Transverse colon (tissue), 4 donors: ENCODE measurements around the gene TENT4B. TPM values are rescaled to one million over a fixed set of nuclear protein-coding genes. Genes with fewer than 3 reads are reported as not detected.

Source experiments
- DNase-seq: peaks from one replicate; pipeline ENCODE4 v3.0.0-alpha.2; 2019
- H3K27ac ChIP-seq, 4 donors: fragments of 200-600 bp; sonication (generic); 2 replicates each; pipeline ENCODE4 v1.5.1; 2016 to 2018; ENCODE audit warnings: inconsistent platforms in 4 of 4
- H3K27me3 ChIP-seq: fragments of 200-600 bp; sonication (generic); 2 replicates; pipeline ENCODE4 v1.5.1; 2017; ENCODE audit warnings: inconsistent platforms
- H3K36me3 ChIP-seq, 4 donors: fragments of 200-600 bp; sonication (generic); 2 replicates each; pipeline ENCODE4 v1.5.1; 2017 to 2019; ENCODE audit warnings: inconsistent platforms in 4 of 4
- H3K4me1 ChIP-seq, 4 donors: fragments of 200-600 bp; sonication (generic); 2 replicates each; pipeline ENCODE4 v1.5.1; 2017 to 2020; ENCODE audit warnings: inconsistent platforms in 4 of 4
- H3K4me3 ChIP-seq, 4 donors: fragments of 200-600 bp; sonication (generic); 1 replicate in 1 of 4; 2 replicates in 3 of 4; pipeline versions ENCODE4 v1.5.1 to v1.6.1; 2017 to 2019; ENCODE audit warnings: inconsistent platforms in 4 of 4
- H3K9me3 ChIP-seq, 2 donors: fragments of 200-600 bp; sonication (generic); 2 replicates each; pipeline ENCODE4 v1.5.1; 2017 to 2019; ENCODE audit warnings: inconsistent platforms in 2 of 2
- EP300 ChIP-seq: sonication (generic); formaldehyde crosslinking; IDR thresholded peaks from one replicate; pipeline ENCODE4 v1.6.1; 2017; ENCODE audit warnings: antibody characterized with exemption, low read depth
- POLR2A ChIP-seq: fragments of 450-650 bp; IDR thresholded peaks from one replicate; pipeline ENCODE4 v1.6.1; 2016; ENCODE audit warnings: antibody characterized with exemption, mild to moderate bottlenecking, moderate library complexity
- POLR2AphosphoS5 ChIP-seq, 3 donors: sonication (generic); formaldehyde crosslinking; IDR thresholded peaks; one replicate each; pipeline ENCODE4 v1.6.1; 2016; ENCODE audit warnings: antibody characterized with exemption in 3 of 3
- WGBS, 2 donors: methylation state at CpG; one replicate each; pipeline ENCODE4 v1.1.5; 2018; ENCODE audit warnings: low coverage in 1 of 2; 5-methylcytosine and 5-hydroxymethylcytosine counted together
- in situ Hi-C, 4 donors: fragments of 200-750 bp; cut with MboI; loops; one replicate each; pipeline versions ENCODE4 v1.15.0 to v1.15.1; 2017; ENCODE audit warnings: low sequenced_read_pairs in 3 of 4, low pct_ligation_motif_present in 1 of 4, low pct_unique_long_range_greater_than_20kb in 1 of 4
- intact Hi-C: fragments of 100-400 bp; cut with DNase I; formaldehyde crosslinking; loops from one replicate; pipeline ENCODE4 v1.15.1; 2023; ENCODE audit warnings: low total_unique reads
- total RNA-seq, 4 donors: library from RNA; depleted of rRNA; stranded (reverse); fragments of >200 nt; gene quantifications; one replicate each; pipeline ENCODE4 v1.1.0, GENCODE V29; 2016
- TF ChIP-seq, protein P1 (sequence below), 5 experiments: fragments of 200-600 bp in 3 of 5; fragments of 450-650 bp in 2 of 5; sonication (generic) in 3 of 5; IDR thresholded peaks; 1 replicate in 2 of 5; 2 replicates in 3 of 5; pipeline ENCODE4 v1.5.1; 2016 to 2017; ENCODE audit warnings: antibody characterized with exemption in 5 of 5, inconsistent platforms in 3 of 5, mild to moderate bottlenecking in 2 of 5, moderate library complexity in 1 of 5

The TENT4B gene
- total RNA-seq, 4 donors from 2014 or later = 8.2 to 18.0 (median 13.0) TPM

DNA sequence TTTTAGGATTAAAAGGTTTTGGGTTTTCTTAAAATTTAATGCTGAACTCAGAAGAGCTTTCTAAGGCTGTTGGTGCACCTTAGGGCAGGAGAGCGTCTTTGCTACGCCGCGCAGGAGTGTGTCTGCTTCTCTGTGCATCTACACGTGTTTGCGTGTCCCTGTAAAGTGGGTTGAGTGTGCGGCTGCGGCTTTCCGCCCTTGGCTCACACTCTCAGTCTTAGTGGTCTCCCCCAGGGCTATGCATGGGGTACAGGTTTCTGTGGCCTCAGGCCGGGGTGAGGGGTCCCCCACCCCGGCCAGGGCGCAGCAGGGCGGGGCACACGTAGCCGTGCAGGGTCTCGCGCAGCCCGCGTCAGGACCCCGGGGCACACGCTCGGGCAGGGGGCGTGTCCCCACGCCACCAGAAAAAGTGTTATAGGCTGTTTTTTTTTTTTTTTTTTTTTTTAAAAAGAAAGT is 727 bp upstream of the TENT4B start:
- H3K9me3 ChIP-seq = no peaks in the 10 kb centered on the region
- H3K4me3 ChIP-seq = peak overlapping the region; percentile 84 to 95 (median 88)
- peak overlapping the region; percentile 94 to 99 (median 98) for H3K27ac ChIP-seq
- TF ChIP-seq, protein P1, sequence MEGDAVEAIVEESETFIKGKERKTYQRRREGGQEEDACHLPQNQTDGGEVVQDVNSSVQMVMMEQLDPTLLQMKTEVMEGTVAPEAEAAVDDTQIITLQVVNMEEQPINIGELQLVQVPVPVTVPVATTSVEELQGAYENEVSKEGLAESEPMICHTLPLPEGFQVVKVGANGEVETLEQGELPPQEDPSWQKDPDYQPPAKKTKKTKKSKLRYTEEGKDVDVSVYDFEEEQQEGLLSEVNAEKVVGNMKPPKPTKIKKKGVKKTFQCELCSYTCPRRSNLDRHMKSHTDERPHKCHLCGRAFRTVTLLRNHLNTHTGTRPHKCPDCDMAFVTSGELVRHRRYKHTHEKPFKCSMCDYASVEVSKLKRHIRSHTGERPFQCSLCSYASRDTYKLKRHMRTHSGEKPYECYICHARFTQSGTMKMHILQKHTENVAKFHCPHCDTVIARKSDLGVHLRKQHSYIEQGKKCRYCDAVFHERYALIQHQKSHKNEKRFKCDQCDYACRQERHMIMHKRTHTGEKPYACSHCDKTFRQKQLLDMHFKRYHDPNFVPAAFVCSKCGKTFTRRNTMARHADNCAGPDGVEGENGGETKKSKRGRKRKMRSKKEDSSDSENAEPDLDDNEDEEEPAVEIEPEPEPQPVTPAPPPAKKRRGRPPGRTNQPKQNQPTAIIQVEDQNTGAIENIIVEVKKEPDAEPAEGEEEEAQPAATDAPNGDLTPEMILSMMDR (IDR thresholded peaks at IDR 0.05) = peak in 1 of 5 experiments; percentile 26
- TF ChIP-seq POLR2AphosphoS5 (IDR thresholded peaks at IDR 0.05) (no peak), POLR2A (no peak), EP300 (no peak)
- in situ Hi-C loops = no loop called here
- no peaks in the 10 kb centered on the region for H3K27me3 ChIP-seq
- intact Hi-C loops = loop anchor here (5.0 kb wide), 1 partner anchor 55 kb away; no protein-coding TSS in a partner anchor
- WGBS, 2 donors = 0 to 1% methylated on average over 15 to 24 of the region's 24 CpGs
- no peaks in the 10 kb centered on the region for H3K36me3 ChIP-seq
- peak; percentile 62 for DNase-seq
- peaks cover 15 to 38% (median 31%) of the 10 kb centered on the region in 4 donors for H3K4me1 ChIP-seq

DNA sequence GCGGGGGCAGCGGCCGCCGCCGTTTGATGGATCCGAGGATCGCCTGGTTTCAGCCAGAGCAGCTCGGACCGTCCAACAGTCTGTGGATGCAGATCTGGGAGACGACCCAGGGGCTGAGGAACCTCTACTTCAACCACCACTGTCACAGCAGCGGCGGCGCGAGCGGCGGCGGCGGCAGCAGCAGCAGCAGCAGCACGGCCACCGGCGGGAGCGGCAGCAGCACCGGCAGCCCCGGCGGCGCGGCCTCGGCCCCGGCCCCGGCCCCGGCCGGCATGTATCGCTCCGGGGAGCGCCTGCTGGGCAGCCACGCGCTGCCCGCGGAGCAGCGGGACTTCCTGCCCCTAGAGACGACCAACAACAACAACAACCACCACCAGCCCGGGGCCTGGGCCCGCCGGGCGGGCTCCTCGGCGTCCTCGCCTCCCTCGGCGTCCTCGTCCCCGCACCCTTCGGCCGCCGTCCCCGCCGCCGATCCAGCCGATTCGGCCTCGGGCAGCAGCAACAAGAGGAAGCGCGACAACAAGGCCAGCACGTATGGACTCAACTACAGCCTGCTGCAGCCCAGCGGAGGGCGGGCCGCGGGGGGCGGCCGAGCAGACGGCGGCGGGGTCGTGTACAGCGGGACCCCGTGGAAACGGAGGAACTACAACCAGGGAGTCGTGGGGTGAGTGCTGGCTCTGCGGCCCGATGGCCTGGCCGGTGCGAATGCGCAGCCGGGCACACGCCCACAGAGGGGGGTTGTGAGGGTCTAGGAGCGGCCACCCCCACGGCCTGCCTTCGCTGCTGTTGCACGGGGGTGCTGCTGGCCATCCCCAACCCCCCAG is 702 bp downstream of the TENT4B start:
- in situ Hi-C loops = no loop called here
- Histone ChIP-seq H3K36me3 (no peaks in the 10 kb centered on the region), H3K27ac (peak overlapping the region; percentile 94 to 99 (median 98)), H3K9me3 (no peaks in the 10 kb centered on the region), H3K27me3 (no peaks in the 10 kb centered on the region), H3K4me3 (peak overlapping the region; percentile 84 to 97 (median 92)), H3K4me1 (peaks cover 15 to 49% (median 34%) of the 10 kb centered on the region in 4 donors)
- intact Hi-C loops = loop anchor here (5.0 kb wide), 1 partner anchor 53 kb away; no protein-coding TSS in a partner anchor
- TF ChIP-seq POLR2A = no peak
- no peak for TF ChIP-seq EP300
- no peak for DNase-seq
- 1% methylated on average over 72 of the region's 89 CpGs; no CpG with 5 or more reads in 1 of the 2 donors for WGBS, 2 donors

DNA sequence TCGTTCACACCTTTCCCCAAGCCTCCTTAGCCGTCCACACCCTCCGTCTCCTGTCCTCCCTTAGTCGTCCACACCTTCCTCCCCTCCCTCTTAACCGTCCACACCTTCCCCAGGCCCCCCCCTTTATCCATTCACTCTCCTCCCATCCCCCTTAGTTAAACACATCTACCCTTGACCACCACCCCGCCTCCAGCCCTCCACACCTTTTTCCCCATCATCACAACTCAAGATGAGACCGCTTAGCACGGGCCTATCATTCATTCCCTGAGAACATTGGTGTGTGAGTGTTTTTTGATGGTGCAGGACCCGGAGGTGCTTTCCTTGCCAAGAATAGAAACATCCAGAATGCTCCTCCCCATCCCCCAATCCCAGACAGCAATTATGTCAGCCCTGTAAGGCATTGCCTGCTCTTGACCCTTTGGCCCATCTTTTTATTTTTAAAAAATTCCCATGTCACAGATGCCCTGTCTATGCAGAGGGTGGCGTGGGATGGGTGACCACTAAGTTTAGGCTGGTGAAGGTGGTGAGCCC is 1.4 kb downstream of the TENT4B start:
- TF ChIP-seq EP300 (no peak), POLR2A (no peak), POLR2AphosphoS5 (IDR thresholded peaks at IDR 0.05) (no peak)
- TF ChIP-seq, protein P1 (IDR thresholded peaks at IDR 0.05) = no peak
- in situ Hi-C loops = no loop called here
- no peaks in the 10 kb centered on the region for H3K36me3 ChIP-seq
- no peaks in the 10 kb centered on the region for H3K27me3 ChIP-seq
- whole genome bisulfite sequencing, 2 donors = 3 to 27% methylated on average over 3 to 10 of the region's 10 CpGs
- peaks cover 15 to 51% (median 35%) of the 10 kb centered on the region in 4 donors for H3K4me1 ChIP-seq
- peak overlapping the region; percentile 84 to 97 (median 92) for H3K4me3 ChIP-seq
- peak overlapping the region; percentile 94 to 99 (median 98) for H3K27ac ChIP-seq
- no peaks in the 10 kb centered on the region for H3K9me3 ChIP-seq
- DNase-seq = peak; percentile 15
- intact Hi-C loops = loop anchor here (5.0 kb wide), 1 partner anchor 53 kb away; no protein-coding TSS in a partner anchor

DNA sequence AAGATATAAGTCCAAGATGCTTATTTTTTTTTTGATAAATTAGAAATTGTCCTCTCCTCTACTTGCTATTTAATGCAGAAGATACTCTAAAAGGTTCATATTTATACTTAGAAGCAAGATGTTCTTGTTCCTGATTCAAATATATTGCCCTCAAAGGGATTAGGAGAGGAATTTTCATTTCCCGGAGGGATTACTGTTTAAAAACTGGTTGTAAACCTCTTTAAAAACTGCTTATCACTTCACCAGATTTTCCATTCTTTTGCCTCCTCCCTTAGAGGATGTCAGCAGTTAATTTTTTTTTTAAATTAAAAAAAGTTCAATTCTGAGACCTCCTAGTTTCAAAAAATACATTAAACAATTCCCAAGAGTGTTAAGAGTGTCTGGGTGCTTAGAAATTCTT is 2.8 kb downstream of the TENT4B start:
- Histone ChIP-seq H3K36me3 (no peaks in the 10 kb centered on the region), H3K9me3 (no peaks in the 10 kb centered on the region), H3K27ac (peak overlapping the region; percentile 94 to 99 (median 98)), H3K4me3 (peak overlapping the region in 3 of 4 donors; percentile 84 to 95 (median 88)), H3K4me1 (peaks cover 15 to 54% (median 39%) of the 10 kb centered on the region in 4 donors), H3K27me3 (no peaks in the 10 kb centered on the region)
- intact Hi-C loops (no loop called here), in situ Hi-C loops (no loop called here)
- no peak for DNase-seq
- TF ChIP-seq, protein P1 (IDR thresholded peaks at IDR 0.05) = no peak
- no peak for TF ChIP-seq POLR2AphosphoS5 (IDR thresholded peaks at IDR 0.05)
- no peak for TF ChIP-seq POLR2A
- no peak for TF ChIP-seq EP300
- 16 to 27% methylated on average over 1 of the region's 1 CpG for WGBS, 2 donors
